Liver (tissue), 3 donors: ENCODE data around the gene LSM12.

ENCODE experiments used
- TAF1 ChIP-seq: conservative IDR thresholded peaks from 2 replicates; pipeline ENCODE4 v1.6.1; 2016; ENCODE audit warnings: antibody characterized with exemption, mild to moderate bottlenecking
- YY1 ChIP-seq: IDR thresholded peaks from 2 replicates; pipeline ENCODE4 v1.6.1; 2016; ENCODE audit warnings: antibody characterized with exemption, mild to moderate bottlenecking
- TF ChIP-seq, protein P1 (sequence below): fragments of 150-350 bp; IDR thresholded peaks from 2 replicates; pipeline ENCODE4 v1.5.1; 2017; ENCODE audit warnings: improper control_type of control experiment, low read depth, low read length; ENCODE audit not compliant: missing input control
- donor health status: healthy.
- donor health status: healthy.

GRCh38 chr17:44110823-44111633 lies 44.6 kb upstream of the LSM12 start:
- TF ChIP-seq, protein P1, sequence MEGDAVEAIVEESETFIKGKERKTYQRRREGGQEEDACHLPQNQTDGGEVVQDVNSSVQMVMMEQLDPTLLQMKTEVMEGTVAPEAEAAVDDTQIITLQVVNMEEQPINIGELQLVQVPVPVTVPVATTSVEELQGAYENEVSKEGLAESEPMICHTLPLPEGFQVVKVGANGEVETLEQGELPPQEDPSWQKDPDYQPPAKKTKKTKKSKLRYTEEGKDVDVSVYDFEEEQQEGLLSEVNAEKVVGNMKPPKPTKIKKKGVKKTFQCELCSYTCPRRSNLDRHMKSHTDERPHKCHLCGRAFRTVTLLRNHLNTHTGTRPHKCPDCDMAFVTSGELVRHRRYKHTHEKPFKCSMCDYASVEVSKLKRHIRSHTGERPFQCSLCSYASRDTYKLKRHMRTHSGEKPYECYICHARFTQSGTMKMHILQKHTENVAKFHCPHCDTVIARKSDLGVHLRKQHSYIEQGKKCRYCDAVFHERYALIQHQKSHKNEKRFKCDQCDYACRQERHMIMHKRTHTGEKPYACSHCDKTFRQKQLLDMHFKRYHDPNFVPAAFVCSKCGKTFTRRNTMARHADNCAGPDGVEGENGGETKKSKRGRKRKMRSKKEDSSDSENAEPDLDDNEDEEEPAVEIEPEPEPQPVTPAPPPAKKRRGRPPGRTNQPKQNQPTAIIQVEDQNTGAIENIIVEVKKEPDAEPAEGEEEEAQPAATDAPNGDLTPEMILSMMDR: no peak
- TF ChIP-seq TAF1: peak; percentile 83
- peak; percentile 87 for TF ChIP-seq YY1
